Right atrium auricular region (tissue), 2 donors: ENCODE measurements around the gene MED15. TPM values are rescaled to one million over a fixed set of nuclear protein-coding genes. Genes with fewer than 3 reads are reported as not detected.

Experiments
- DNase-seq: peaks from one replicate; pipeline ENCODE4 v3.0.0-alpha.2; 2019; ENCODE audit warnings: low spot score
- H3K27ac ChIP-seq, 2 donors: fragments of 200-600 bp; sonication (generic); 1 replicate in 1 of 2; 2 replicates in 1 of 2; pipeline ENCODE4 v1.5.1; 2016 to 2019
- H3K27me3 ChIP-seq, 2 donors: fragments of 200-600 bp; sonication (generic); one replicate each; pipeline versions ENCODE4 v1.5.1 to v1.6.0; 2017 to 2019
- H3K36me3 ChIP-seq: fragments of 200-600 bp; sonication (generic); one replicate; pipeline ENCODE4 v1.5.1; 2016
- H3K4me1 ChIP-seq, 2 donors: fragments of 200-600 bp; sonication (generic); one replicate each; pipeline versions ENCODE4 v1.5.1 to v1.6.0; 2017 to 2019
- H3K4me3 ChIP-seq, 2 donors: fragments of 200-600 bp; sonication (generic); 1 replicate in 1 of 2; 2 replicates in 1 of 2; pipeline ENCODE4 v1.5.1; 2017 to 2019; ENCODE audit warnings: mild to moderate bottlenecking in 1 of 2, moderate library complexity in 1 of 2
- H3K9me3 ChIP-seq, 2 donors: fragments of 200-600 bp; sonication (generic); one replicate each; pipeline ENCODE4 v1.5.1; 2019
- CTCF ChIP-seq, 2 donors: fragments of 200-600 bp; sonication (generic); IDR thresholded peaks; one replicate each; pipeline ENCODE4 v1.5.1; 2019; ENCODE audit warnings: antibody characterized with exemption in 2 of 2
- total RNA-seq, 2 donors: library from RNA; depleted of rRNA; stranded (reverse); fragments of >200 nt; gene quantifications; one replicate each; pipeline ENCODE4 v1.1.0, GENCODE V29; 2016

MED15 gene
- total RNA-seq, 2 donors from 2014 or later: 18.8 to 40.6 TPM

- Histone ChIP-seq H3K4me3 (no peak overlapping the region), H3K36me3 (no peaks in the 10 kb centered on the region), H3K27me3 (no peaks in the 10 kb centered on the region), H3K9me3 (no peaks in the 10 kb centered on the region), H3K27ac (peak overlapping the region in 1 of 2 donors; percentile 94), H3K4me1 (peaks cover 0 to 61% of the 10 kb centered on the region in 2 donors)
- DNase-seq: no peak
- no peak for TF ChIP-seq CTCF (IDR thresholded peaks at IDR 0.05)
These were observed 4.3 kb downstream of the MED15 start for GRCh38 chr22:20511578-20512229.

- Histone ChIP-seq H3K27ac (peak overlapping the region; percentile 15 to 43), H3K4me3 (no peak overlapping the region), H3K4me1 (peaks cover 0 to 49% of the 10 kb centered on the region in 2 donors), H3K36me3 (peaks cover 6% of the 10 kb centered on the region), H3K27me3 (no peaks in the 10 kb centered on the region), H3K9me3 (no peaks in the 10 kb centered on the region)
- DNase-seq: peak; percentile 67
- TF ChIP-seq CTCF (IDR thresholded peaks at IDR 0.05): no peak
These were observed 7.4 kb downstream of the MED15 start for GRCh38 chr22:20514658-20515406.

GRCh38 chr22:20516399-20516798, 9.0 kb downstream of the MED15 start:
- no peak for TF ChIP-seq CTCF (IDR thresholded peaks at IDR 0.05)
- H3K36me3 ChIP-seq: peaks cover 14% of the 10 kb centered on the region
- H3K4me3 ChIP-seq: no peak overlapping the region
- peaks cover 0 to 43% of the 10 kb centered on the region in 2 donors for H3K4me1 ChIP-seq
- DNase-seq: no peak
- H3K27me3 ChIP-seq: no peaks in the 10 kb centered on the region
- no peaks in the 10 kb centered on the region for H3K9me3 ChIP-seq
- H3K27ac ChIP-seq: no peak overlapping the region

- no peak for TF ChIP-seq CTCF (IDR thresholded peaks at IDR 0.05)
- no peak overlapping the region for H3K27ac ChIP-seq
- H3K36me3 ChIP-seq: peaks cover 18% of the 10 kb centered on the region
- H3K27me3 ChIP-seq: no peaks in the 10 kb centered on the region
- H3K4me3 ChIP-seq: no peak overlapping the region
- peaks cover 0 to 42% of the 10 kb centered on the region in 2 donors for H3K4me1 ChIP-seq
- no peaks in the 10 kb centered on the region for H3K9me3 ChIP-seq
- no peak for DNase-seq
These were observed 10.0 kb downstream of the MED15 start for GRCh38 chr22:20517422-20517821.

GRCh38 chr22:20517841-20518592, 10.6 kb downstream of the MED15 start:
- Histone ChIP-seq H3K27me3 (no peaks in the 10 kb centered on the region), H3K27ac (no peak overlapping the region), H3K4me3 (no peak overlapping the region), H3K9me3 (no peaks in the 10 kb centered on the region), H3K36me3 (peaks cover 18% of the 10 kb centered on the region), H3K4me1 (peaks cover 0 to 48% of the 10 kb centered on the region in 2 donors)
- no peak for DNase-seq
- TF ChIP-seq CTCF (IDR thresholded peaks at IDR 0.05): no peak
